Stimulated activated naive B cell treated with anti-CD40 and anti-IgM and Interleukin-4, amounts not matched to agents 10 μg/mL and 1 μg/mL and 100 μg/mL, for 72 hours (primary cell): ENCODE measurements around the gene STATH.
"Not testable (repeated sequence)": the region's sequence is repeated elsewhere in the genome, so short reads cannot be mapped to it uniquely, and the experiment has no call there.

Experiments used
- ATAC-seq, 2 donors: fragments of 150-1000 bp; cut with Tn5 transposase; replicated peaks; 2 replicates each; pipeline ENCODE4 v1.10.0; 2021; ENCODE audit warnings: moderate library complexity in 1 of 2
- DNase-seq: peaks from one replicate; pipeline ENCODE4 v3.0.0; 2021
- H3K27ac Mint-ChIP-seq: one replicate; pipeline ENCODE4 v1.8.0; 2022; ENCODE audit warnings: mild to moderate bottlenecking, mixed read lengths
- H3K27me3 Mint-ChIP-seq, 2 donors: one replicate each; pipeline ENCODE4 v1.8.0; 2022; ENCODE audit warnings: mixed read lengths in 2 of 2
- H3K36me3 Mint-ChIP-seq, 2 donors: one replicate each; pipeline ENCODE4 v1.8.0; 2022; ENCODE audit warnings: mixed read lengths in 2 of 2, mild to moderate bottlenecking in 1 of 2
- H3K4me1 Mint-ChIP-seq, 2 donors: one replicate each; pipeline ENCODE4 v1.8.0; 2022; ENCODE audit warnings: mixed read lengths in 2 of 2, mild to moderate bottlenecking in 1 of 2
- H3K4me3 Mint-ChIP-seq, 2 donors: one replicate each; pipeline ENCODE4 v1.8.0; 2022; ENCODE audit warnings: mild to moderate bottlenecking in 2 of 2, mixed read lengths in 2 of 2, moderate library complexity in 1 of 2
- H3K9me3 Mint-ChIP-seq, 2 donors: one replicate each; pipeline ENCODE4 v1.8.0; 2022; ENCODE audit warnings: mixed read lengths in 2 of 2, mild to moderate bottlenecking in 1 of 2

STATH gene

GRCh38 chr4:70023218-70023617 is 27.5 kb downstream of the STATH start:
- ATAC-seq = no peak
- Mint-ChIP-seq H3K4me3 (no peak overlapping the region), H3K27me3 (no peaks in the 10 kb centered on the region), H3K9me3 (peaks cover 0 to 2% of the 10 kb centered on the region in 2 donors), H3K36me3 (no peaks in the 10 kb centered on the region), H3K27ac (no peak overlapping the region), H3K4me1 (no peaks in the 10 kb centered on the region)
- no peak for DNase-seq

GRCh38 chr4:70027011-70027410 is 31.2 kb downstream of the STATH start:
- H3K27me3 Mint-ChIP-seq = no peaks in the 10 kb centered on the region
- no peak overlapping the region for H3K4me3 Mint-ChIP-seq
- ATAC-seq = no peak

GRCh38 chr4:70028159-70028558 is 32.4 kb downstream of the STATH start, which contains the start of gene HTN3:
TSS of gene HTN3 (plus strand) at chr4:70028459. CDS start at chr4:70030741, 2,282 bp downstream.
- not testable (repeated sequence) for H3K4me1 Mint-ChIP-seq, H3K36me3 Mint-ChIP-seq, ATAC-seq, H3K27me3 Mint-ChIP-seq, H3K4me3 Mint-ChIP-seq, H3K27ac Mint-ChIP-seq, DNase-seq, H3K9me3 Mint-ChIP-seq

More at GRCh38 chr4:70027011-70027410, 31.2 kb downstream of the STATH start:
- H3K9me3 Mint-ChIP-seq = no peaks in the 10 kb centered on the region
- no peak for DNase-seq
- H3K27ac Mint-ChIP-seq = no peak overlapping the region
- H3K36me3 Mint-ChIP-seq = no peaks in the 10 kb centered on the region
- H3K4me1 Mint-ChIP-seq = no peaks in the 10 kb centered on the region

- ATAC-seq, H3K27ac Mint-ChIP-seq, H3K4me1 Mint-ChIP-seq, H3K27me3 Mint-ChIP-seq, DNase-seq, H3K36me3 Mint-ChIP-seq, H3K4me3 Mint-ChIP-seq: not testable (repeated sequence)
- peaks cover 8 to 15% of the 10 kb centered on the region in 2 donors for H3K9me3 Mint-ChIP-seq
These were observed 41.8 kb downstream of the STATH start for GRCh38 chr4:70037559-70037958.

GRCh38 chr4:70039928-70040327 is 44.2 kb downstream of the STATH start:
- not testable (repeated sequence) for H3K4me3 Mint-ChIP-seq, ATAC-seq, DNase-seq, H3K27me3 Mint-ChIP-seq, H3K4me1 Mint-ChIP-seq, H3K36me3 Mint-ChIP-seq, H3K27ac Mint-ChIP-seq
- H3K9me3 Mint-ChIP-seq = peaks cover 4 to 13% of the 10 kb centered on the region in 2 donors

- ATAC-seq (no peak), DNase-seq (no peak)
- Mint-ChIP-seq H3K4me1 (no peaks in the 10 kb centered on the region), H3K36me3 (no peaks in the 10 kb centered on the region), H3K4me3 (no peak overlapping the region), H3K27ac (no peak overlapping the region), H3K27me3 (no peaks in the 10 kb centered on the region), H3K9me3 (peaks cover 4 to 13% of the 10 kb centered on the region in 2 donors)
These were observed 46.0 kb downstream of the STATH start for GRCh38 chr4:70041652-70042286.

DNA sequence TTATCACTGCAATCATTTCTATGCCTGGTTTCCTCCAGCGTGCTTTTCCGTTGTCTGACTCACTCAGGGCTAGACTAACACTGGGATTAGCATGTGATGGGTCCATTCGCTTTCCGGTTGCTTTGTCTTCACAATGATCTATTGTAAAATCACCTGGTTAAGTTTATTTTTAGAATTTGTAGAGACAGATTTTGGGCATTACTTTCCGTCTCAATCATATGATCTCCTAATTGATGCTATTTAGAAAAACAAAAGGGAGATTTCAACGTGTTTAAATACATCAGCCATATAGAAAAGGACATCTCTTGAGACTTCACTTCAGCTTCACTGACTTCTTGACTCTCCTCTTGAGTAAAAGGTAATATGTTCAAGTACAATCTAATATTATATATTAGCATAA is 54.4 kb downstream of the STATH start, which contains the start of gene HTN1:
TSS of gene HTN1 (plus strand) at position 301 of the 400 bp plus-strand sequence. CDS start 2,639 bp downstream, outside the sequence.
- not testable (repeated sequence) for H3K27ac Mint-ChIP-seq, H3K9me3 Mint-ChIP-seq, H3K4me3 Mint-ChIP-seq, ATAC-seq, H3K4me1 Mint-ChIP-seq, H3K27me3 Mint-ChIP-seq, DNase-seq, H3K36me3 Mint-ChIP-seq
